ENCODE results near the gene PCNX2.
"Not testable (repeated sequence)": the region's sequence is repeated elsewhere in the genome, so short reads cannot be mapped to it uniquely, and the experiment has no call there.

PCNX2 gene

GRCh38 chr1:233140974-233141373, 154.6 kb downstream of the PCNX2 start:
- no peak for DNase-seq

- DNase-seq, result no peak
Observed at GRCh38 chr1:233140499-233140898, 155.0 kb downstream of the PCNX2 start.

GRCh38 chr1:233138788-233139585, 156.5 kb downstream of the PCNX2 start:
- DNase-seq, result no peak

- DNase-seq, result no peak
Observed at GRCh38 chr1:233135833-233136232, 159.7 kb downstream of the PCNX2 start.

GRCh38 chr1:233132445-233132844, 163.1 kb downstream of the PCNX2 start:
- DNase-seq, result no peak

- DNase-seq, result not testable (repeated sequence)
Observed at GRCh38 chr1:233129031-233129430, 166.5 kb downstream of the PCNX2 start.

GRCh38 chr1:233127157-233127556, 168.4 kb downstream of the PCNX2 start:
- no peak for DNase-seq

GRCh38 chr1:233122779-233123178, 172.7 kb downstream of the PCNX2 start:
- DNase-seq, result no peak

GRCh38 chr1:233121947-233122559, 173.5 kb downstream of the PCNX2 start:
- DNase-seq, result no peak

- no peak for DNase-seq
Observed at GRCh38 chr1:233114860-233115259, 180.7 kb downstream of the PCNX2 start.

- no peak for DNase-seq
Observed at GRCh38 chr1:233114159-233114558, 181.4 kb downstream of the PCNX2 start.

- DNase-seq, result no peak
Observed at GRCh38 chr1:233113009-233113879, 182.3 kb downstream of the PCNX2 start.

GRCh38 chr1:233112186-233113008, 183.1 kb downstream of the PCNX2 start:
- no peak for DNase-seq

GRCh38 chr1:233111731-233112130, 183.8 kb downstream of the PCNX2 start:
- no peak for DNase-seq

GRCh38 chr1:233109096-233109495, 186.4 kb downstream of the PCNX2 start:
- DNase-seq, result no peak

- DNase-seq, result not testable (repeated sequence)
Observed at GRCh38 chr1:233107716-233108130, 187.8 kb downstream of the PCNX2 start.

- no peak for DNase-seq
Observed at GRCh38 chr1:233107130-233107660, 188.3 kb downstream of the PCNX2 start.

GRCh38 chr1:233105225-233105624, 190.3 kb downstream of the PCNX2 start:
- DNase-seq, result no peak

GRCh38 chr1:233102341-233102740, 193.2 kb downstream of the PCNX2 start:
- no peak for DNase-seq

- no peak for DNase-seq
Observed at GRCh38 chr1:233097959-233098580, 197.5 kb downstream of the PCNX2 start.

GRCh38 chr1:233097546-233097945, 198.0 kb downstream of the PCNX2 start:
- no peak for DNase-seq

- DNase-seq, result no peak
Observed at GRCh38 chr1:233094691-233095090, 200.8 kb downstream of the PCNX2 start.
